Measurements from ENCODE around the gene NCAPG2. TPM values are rescaled to one million over a fixed set of nuclear protein-coding genes. Genes with fewer than 3 reads are reported as not detected.
"Not testable (repeated sequence)": the region's sequence is repeated elsewhere in the genome, so short reads cannot be mapped to it uniquely, and the experiment has no call there.

The NCAPG2 gene
- total RNA-seq, 4 donors from 2014 or later, result 6.7 to 8.3 (median 7.7) TPM

DNA sequence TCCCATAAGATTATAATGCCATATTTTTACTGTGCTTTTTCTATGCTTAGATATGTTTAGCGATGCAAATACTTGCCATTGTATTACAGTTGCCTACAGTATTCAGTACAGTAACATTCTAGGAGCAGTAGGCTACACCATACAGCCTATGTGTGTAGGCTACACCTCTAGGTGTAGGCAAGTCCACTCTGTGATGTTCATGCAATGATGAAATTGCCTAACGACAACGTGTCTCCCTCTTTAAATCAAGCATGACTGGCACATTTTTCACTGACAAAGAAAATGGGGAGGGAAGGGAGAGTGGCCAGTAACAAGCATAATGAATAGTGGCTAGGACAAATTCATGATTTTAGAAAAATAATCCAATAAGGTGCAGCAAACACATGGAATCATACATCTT lies 1.7 kb downstream of the NCAPG2 start:
- Histone ChIP-seq H3K4me1 (peaks cover 0 to 6% of the 10 kb centered on the region in 2 donors), H3K36me3 (no peaks in the 10 kb centered on the region), H3K27me3 (no peaks in the 10 kb centered on the region), H3K4me3 (replicated peaks in 1 of 3) (no peak overlapping the region), H3K9me3 (no peaks in the 10 kb centered on the region), H3K27ac (no peak overlapping the region)
- no peak for TF ChIP-seq POLR2A (IDR thresholded peaks at IDR 0.05)
- TF ChIP-seq, protein P1, sequence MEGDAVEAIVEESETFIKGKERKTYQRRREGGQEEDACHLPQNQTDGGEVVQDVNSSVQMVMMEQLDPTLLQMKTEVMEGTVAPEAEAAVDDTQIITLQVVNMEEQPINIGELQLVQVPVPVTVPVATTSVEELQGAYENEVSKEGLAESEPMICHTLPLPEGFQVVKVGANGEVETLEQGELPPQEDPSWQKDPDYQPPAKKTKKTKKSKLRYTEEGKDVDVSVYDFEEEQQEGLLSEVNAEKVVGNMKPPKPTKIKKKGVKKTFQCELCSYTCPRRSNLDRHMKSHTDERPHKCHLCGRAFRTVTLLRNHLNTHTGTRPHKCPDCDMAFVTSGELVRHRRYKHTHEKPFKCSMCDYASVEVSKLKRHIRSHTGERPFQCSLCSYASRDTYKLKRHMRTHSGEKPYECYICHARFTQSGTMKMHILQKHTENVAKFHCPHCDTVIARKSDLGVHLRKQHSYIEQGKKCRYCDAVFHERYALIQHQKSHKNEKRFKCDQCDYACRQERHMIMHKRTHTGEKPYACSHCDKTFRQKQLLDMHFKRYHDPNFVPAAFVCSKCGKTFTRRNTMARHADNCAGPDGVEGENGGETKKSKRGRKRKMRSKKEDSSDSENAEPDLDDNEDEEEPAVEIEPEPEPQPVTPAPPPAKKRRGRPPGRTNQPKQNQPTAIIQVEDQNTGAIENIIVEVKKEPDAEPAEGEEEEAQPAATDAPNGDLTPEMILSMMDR (IDR thresholded peaks at IDR 0.05), result no peak
- DNase-seq, result no peak
- WGBS, 2 donors, result 42 to 53% methylated on average over 3 of the region's 3 CpGs
- intact Hi-C loops (cut with DNase I), result loop anchor here (5.0 to 10.0 kb wide), 2 partner anchors 132 to 274 kb away; no protein-coding TSS in a partner anchor

DNA sequence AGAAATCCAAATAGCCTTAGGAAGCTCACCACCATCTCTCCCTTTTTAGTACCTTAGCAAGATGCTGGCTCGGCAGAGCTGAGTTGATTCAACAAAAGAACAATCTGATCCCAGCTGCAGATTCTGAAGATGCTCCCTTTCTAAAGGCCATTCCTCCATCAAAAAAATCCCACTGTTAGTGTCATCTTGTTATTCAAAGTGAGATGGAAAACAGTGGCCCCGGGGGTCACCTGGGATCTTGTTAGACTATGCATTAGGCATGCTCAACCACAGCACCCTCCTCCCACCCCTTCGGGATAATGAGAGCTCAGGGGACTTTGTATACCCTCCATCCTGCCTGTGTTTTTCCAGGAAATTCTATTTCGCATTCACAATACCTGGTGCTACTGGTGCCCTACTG lies 2.4 kb downstream of the NCAPG2 start:
- Histone ChIP-seq H3K4me3 (replicated peaks in 1 of 3) (no peak overlapping the region), H3K36me3 (no peaks in the 10 kb centered on the region), H3K9me3 (no peaks in the 10 kb centered on the region), H3K27ac (no peak overlapping the region), H3K4me1 (peaks cover 0 to 6% of the 10 kb centered on the region in 2 donors), H3K27me3 (no peaks in the 10 kb centered on the region)
- intact Hi-C loops (cut with DNase I), result loop anchor here (5.0 to 10.0 kb wide), 2 partner anchors 133 to 275 kb away; no protein-coding TSS in a partner anchor
- 43% methylated on average over 4 of the region's 4 CpGs for WGBS, 2 donors
- TF ChIP-seq POLR2A (IDR thresholded peaks at IDR 0.05), result no peak
- TF ChIP-seq, protein P1 (IDR thresholded peaks at IDR 0.05), result no peak
- DNase-seq, result no peak

DNA sequence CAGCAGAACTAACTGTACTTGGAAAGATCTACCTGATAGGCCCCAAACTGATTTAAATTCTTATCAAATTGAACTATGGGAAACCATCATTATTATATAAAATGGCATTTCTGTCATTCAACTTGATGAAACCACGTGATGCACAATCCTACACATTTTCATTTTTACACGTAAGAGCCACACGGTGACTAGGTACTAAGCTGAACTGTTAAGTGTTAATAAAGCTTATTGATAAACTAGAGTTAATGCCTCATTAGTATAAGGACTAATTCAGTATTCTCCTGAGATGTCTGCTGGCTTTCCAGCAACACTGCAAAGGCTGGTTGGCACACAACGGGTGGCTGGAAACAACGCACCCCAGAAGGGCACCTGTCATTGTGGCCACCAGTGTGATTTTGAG lies 4.6 kb downstream of the NCAPG2 start:
- H3K4me3 ChIP-seq (replicated peaks in 1 of 3), result no peak overlapping the region
- 92 to 96% methylated on average over 5 of the region's 5 CpGs for WGBS, 2 donors
- peaks cover 0 to 11% of the 10 kb centered on the region in 2 donors for H3K4me1 ChIP-seq
- H3K9me3 ChIP-seq, result no peaks in the 10 kb centered on the region
- DNase-seq, result no peak
- TF ChIP-seq, protein P1 (IDR thresholded peaks at IDR 0.05), result no peak
- TF ChIP-seq POLR2A (IDR thresholded peaks at IDR 0.05), result no peak
- no peaks in the 10 kb centered on the region for H3K27me3 ChIP-seq
- no peak overlapping the region for H3K27ac ChIP-seq
- intact Hi-C loops (cut with DNase I), result loop anchor here (5.0 to 10.0 kb wide), 2 partner anchors 135 to 277 kb away; no protein-coding TSS in a partner anchor
- H3K36me3 ChIP-seq, result no peaks in the 10 kb centered on the region

DNA sequence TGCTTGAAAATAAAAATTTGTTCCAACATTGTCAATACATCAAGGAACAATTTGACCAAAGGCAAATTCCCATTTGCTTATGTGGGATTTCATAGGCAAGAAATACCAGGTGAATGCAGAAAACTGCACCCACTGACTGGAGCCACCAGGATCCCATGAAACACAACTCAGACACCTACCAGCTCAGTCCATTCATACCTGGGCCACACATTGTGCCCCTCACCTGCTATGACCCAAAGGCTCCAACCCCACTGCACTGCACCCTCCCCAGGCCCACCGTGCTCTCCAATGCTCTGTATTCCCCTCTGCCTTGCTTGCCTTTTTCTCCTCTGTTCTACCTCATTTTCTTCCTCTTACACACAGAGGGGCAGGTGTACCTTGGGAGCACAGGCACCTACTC lies 5.3 kb downstream of the NCAPG2 start:
- Histone ChIP-seq H3K27me3 (no peaks in the 10 kb centered on the region), H3K4me3 (replicated peaks in 1 of 3) (no peak overlapping the region), H3K36me3 (no peaks in the 10 kb centered on the region), H3K4me1 (peaks cover 0 to 11% of the 10 kb centered on the region in 2 donors), H3K9me3 (no peaks in the 10 kb centered on the region), H3K27ac (no peak overlapping the region)
- no peak for TF ChIP-seq POLR2A (IDR thresholded peaks at IDR 0.05)
- TF ChIP-seq, protein P1 (IDR thresholded peaks at IDR 0.05), result no peak
- intact Hi-C loops (cut with DNase I), result no loop called here
- WGBS, 2 donors, result 0% methylated on average over 1 of the region's 1 CpG
- DNase-seq, result no peak

DNA sequence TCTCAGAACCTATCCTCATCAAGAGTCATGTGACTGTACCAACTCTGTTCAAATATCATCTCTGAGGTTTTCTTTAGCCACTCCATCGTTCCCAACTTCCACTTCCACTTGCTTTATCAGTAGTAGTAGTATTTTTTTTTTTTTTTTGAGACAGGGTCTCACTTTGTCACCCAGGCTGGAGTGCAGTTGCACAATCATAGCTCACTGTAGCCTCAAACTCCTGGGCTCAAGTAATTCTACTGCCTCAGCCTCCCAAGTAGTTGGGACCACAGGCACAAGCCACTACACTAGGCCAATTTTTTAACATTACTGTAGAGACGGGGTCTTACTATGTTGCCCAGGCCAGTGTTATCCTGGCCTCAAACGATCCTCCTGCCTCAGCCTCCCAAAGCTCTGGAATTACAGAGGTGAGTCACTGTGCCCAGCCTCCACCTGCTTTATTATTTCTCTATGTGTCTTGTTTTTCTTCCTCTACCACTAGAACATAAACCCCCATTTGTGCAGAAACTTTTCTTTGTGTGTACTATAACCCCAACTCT lies 5.9 kb downstream of the NCAPG2 start:
- H3K27ac ChIP-seq, result no peak overlapping the region
- H3K4me3 ChIP-seq (replicated peaks in 1 of 3), result no peak overlapping the region
- no peaks in the 10 kb centered on the region for H3K9me3 ChIP-seq
- H3K4me1 ChIP-seq, result peaks cover 0 to 5% of the 10 kb centered on the region in 2 donors
- no peak for DNase-seq
- WGBS, 2 donors, result 94 to 96% methylated on average over 3 of the region's 3 CpGs
- H3K27me3 ChIP-seq, result no peaks in the 10 kb centered on the region
- H3K36me3 ChIP-seq, result no peaks in the 10 kb centered on the region
- intact Hi-C loops (cut with DNase I), result no loop called here
- TF ChIP-seq POLR2A (IDR thresholded peaks at IDR 0.05), result no peak
- TF ChIP-seq, protein P1 (IDR thresholded peaks at IDR 0.05), result no peak

DNA sequence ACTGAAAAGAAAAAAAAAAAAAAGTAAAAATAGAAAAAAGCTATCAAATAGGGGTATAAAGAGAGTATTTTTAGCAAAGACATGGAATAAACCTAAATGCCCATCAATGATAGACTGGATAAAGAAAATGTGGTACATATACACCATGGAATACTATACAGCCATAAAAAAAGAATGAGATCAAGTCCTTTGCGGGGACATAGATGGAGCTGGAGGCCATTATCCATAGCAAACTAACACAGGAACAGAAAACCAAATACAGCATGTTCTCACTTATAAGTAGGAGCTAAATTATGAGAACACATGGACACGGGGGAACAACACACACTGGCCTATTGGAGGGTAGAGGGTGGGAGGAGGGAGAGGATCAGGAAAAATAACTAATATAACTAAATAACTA lies 7.0 kb downstream of the NCAPG2 start:
- intact Hi-C loops (cut with DNase I); H3K36me3 ChIP-seq: not testable (repeated sequence)
- WGBS, 2 donors, result 96 to 99% methylated on average over 2 of the region's 2 CpGs

More for the DNA sequence above, 7.0 kb downstream of the NCAPG2 start:
- not testable (repeated sequence) for H3K27me3 ChIP-seq; H3K27ac ChIP-seq; H3K9me3 ChIP-seq; H3K4me3 ChIP-seq (replicated peaks in 1 of 3); DNase-seq; H3K4me1 ChIP-seq
